Measurements from ENCODE around the gene C11orf68.
"Not testable (repeated sequence)": the region's sequence is repeated elsewhere in the genome, so short reads cannot be mapped to it uniquely, and the experiment has no call there.

GRCh38 chr11:65951641-65952040 is 32.8 kb upstream of the C11orf68 start:
- TF ChIP-seq CTCF (conservative IDR thresholded peaks at IDR 0.05; ENCODE audit: low read depth in 2 of 2); JUNB (IDR thresholded peaks at IDR 0.05; ENCODE audit: unreplicated experiment); EZH2 (IDR thresholded peaks at IDR 0.05; ENCODE audit: low read depth, unreplicated experiment): not testable (repeated sequence)
